ENCODE data around the gene KDM5A. TPM values are rescaled to one million over a fixed set of nuclear protein-coding genes. Genes with fewer than 3 reads are reported as not detected.

KDM5A gene
- total RNA-seq, 1 donor = 75.3 TPM

GRCh38 chr12:414859-415258, 25.7 kb upstream of the KDM5A start:
- H3K27me3 ChIP-seq (ENCODE audit: insufficient read depth, low read length) = no peaks in the 10 kb centered on the region
- H2AFZ ChIP-seq (ENCODE audit: low read length) = no peak overlapping the region
- H3K9me3 ChIP-seq (ENCODE audit: low read depth, low read length) = no peaks in the 10 kb centered on the region
- no peak for TF ChIP-seq CTCF (IDR thresholded peaks at IDR 0.05; ENCODE audit: extremely low read depth, low read depth, low read length)
- H3K4me1 ChIP-seq (ENCODE audit: insufficient read depth, low read length) = no peaks in the 10 kb centered on the region
- no peak overlapping the region for H3K27ac ChIP-seq (ENCODE audit: low read depth, low read length)
- H4K20me1 ChIP-seq (ENCODE audit: insufficient read depth, low read length) = no peaks in the 10 kb centered on the region
- no peaks in the 10 kb centered on the region for H3K79me2 ChIP-seq (ENCODE audit: insufficient read depth, low read length)
- H3K36me3 ChIP-seq (ENCODE audit: insufficient read depth, low read length) = peaks cover 15% of the 10 kb centered on the region
- H3K4me2 ChIP-seq (ENCODE audit: insufficient read depth, low read length) = no peak overlapping the region
- no peak overlapping the region for H3K4me3 ChIP-seq (ENCODE audit: insufficient read depth, low read length)
- DNase-seq (ENCODE audit: insufficient read length, low spot score, missing footprints) = no peak

GRCh38 chr12:402029-402389, 12.9 kb upstream of the KDM5A start:
- no peak for DNase-seq (ENCODE audit: insufficient read length, low spot score, missing footprints)
- Histone ChIP-seq H3K27me3 (ENCODE audit: insufficient read depth, low read length) (no peaks in the 10 kb centered on the region), H3K36me3 (ENCODE audit: insufficient read depth, low read length) (no peaks in the 10 kb centered on the region), H3K9me3 (ENCODE audit: low read depth, low read length) (no peaks in the 10 kb centered on the region), H3K4me2 (ENCODE audit: insufficient read depth, low read length) (peak overlapping the region; percentile 95), H3K79me2 (ENCODE audit: insufficient read depth, low read length) (peaks cover 17% of the 10 kb centered on the region), H3K4me3 (ENCODE audit: insufficient read depth, low read length) (peak overlapping the region; percentile 95), H3K27ac (ENCODE audit: low read depth, low read length) (peak overlapping the region; percentile 70), H4K20me1 (ENCODE audit: insufficient read depth, low read length) (no peaks in the 10 kb centered on the region), H3K4me1 (ENCODE audit: insufficient read depth, low read length) (peaks cover 17% of the 10 kb centered on the region), H2AFZ (ENCODE audit: low read length) (peak overlapping the region; percentile 98)
- peak; percentile 40 for TF ChIP-seq CTCF (IDR thresholded peaks at IDR 0.05; ENCODE audit: extremely low read depth, low read depth, low read length)

- Histone ChIP-seq H4K20me1 (ENCODE audit: insufficient read depth, low read length) (no peaks in the 10 kb centered on the region), H3K27ac (ENCODE audit: low read depth, low read length) (peak within 1 kb of the TSS; percentile 70), H2AFZ (ENCODE audit: low read length) (peak within 1 kb of the TSS; percentile 98), H3K36me3 (ENCODE audit: insufficient read depth, low read length) (no peaks in the 10 kb centered on the region), H3K79me2 (ENCODE audit: insufficient read depth, low read length) (peaks cover 17% of the 10 kb centered on the region), H3K4me1 (ENCODE audit: insufficient read depth, low read length) (peaks cover 15% of the 10 kb centered on the region), H3K4me2 (ENCODE audit: insufficient read depth, low read length) (peak within 1 kb of the TSS; percentile 95), H3K27me3 (ENCODE audit: insufficient read depth, low read length) (no peaks in the 10 kb centered on the region), H3K4me3 (ENCODE audit: insufficient read depth, low read length) (peak within 1 kb of the TSS; percentile 95), H3K9me3 (ENCODE audit: low read depth, low read length) (no peaks in the 10 kb centered on the region)
- TF ChIP-seq CTCF (IDR thresholded peaks at IDR 0.05; ENCODE audit: extremely low read depth, low read depth, low read length) = no peak
- peak; percentile 87 for DNase-seq (ENCODE audit: insufficient read length, low spot score, missing footprints)
Measured at GRCh38 chr12:401235-402028, 12.3 kb upstream of the KDM5A start, which contains the start of gene CCDC77. Gene CCDC77 (plus strand): TSS chr12:401644. CDS start chr12:409384, 7,740 bp downstream.

DNA sequence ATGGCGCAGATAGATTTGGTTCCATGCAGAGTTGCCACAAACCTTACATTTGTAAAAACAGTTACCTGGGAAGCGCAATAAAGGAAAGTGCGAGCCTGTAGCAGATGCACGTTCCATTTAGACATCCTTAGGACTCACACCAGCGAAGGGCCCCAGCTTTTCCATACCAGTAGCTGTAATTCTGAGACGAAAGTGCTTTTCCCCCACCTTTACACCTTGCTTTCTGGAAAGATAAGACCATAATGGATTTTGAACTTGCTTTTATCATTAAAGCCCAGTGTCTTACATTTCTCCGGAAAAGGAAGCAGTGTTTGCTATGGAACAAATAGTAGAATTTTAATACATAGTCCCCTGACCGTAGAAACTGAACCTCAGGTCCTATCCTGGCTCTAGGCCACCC, 11.7 kb upstream of the KDM5A start:
- Histone ChIP-seq H2AFZ (ENCODE audit: low read length) (peak overlapping the region; percentile 98), H3K4me1 (ENCODE audit: insufficient read depth, low read length) (peaks cover 15% of the 10 kb centered on the region), H3K4me3 (ENCODE audit: insufficient read depth, low read length) (peak overlapping the region; percentile 95), H3K9me3 (ENCODE audit: low read depth, low read length) (no peaks in the 10 kb centered on the region), H3K4me2 (ENCODE audit: insufficient read depth, low read length) (peak overlapping the region; percentile 95), H3K36me3 (ENCODE audit: insufficient read depth, low read length) (no peaks in the 10 kb centered on the region), H3K27me3 (ENCODE audit: insufficient read depth, low read length) (no peaks in the 10 kb centered on the region), H3K79me2 (ENCODE audit: insufficient read depth, low read length) (peaks cover 17% of the 10 kb centered on the region), H4K20me1 (ENCODE audit: insufficient read depth, low read length) (no peaks in the 10 kb centered on the region), H3K27ac (ENCODE audit: low read depth, low read length) (no peak overlapping the region)
- no peak for DNase-seq (ENCODE audit: insufficient read length, low spot score, missing footprints)
- TF ChIP-seq CTCF (IDR thresholded peaks at IDR 0.05; ENCODE audit: extremely low read depth, low read depth, low read length) = no peak
